Measurements from ENCODE around the gene CIDEA.

Gene CIDEA

GRCh38 chr18:12281861-12282260 is 27.7 kb downstream of the CIDEA start:
- Histone ChIP-seq H3K9me3 (no peaks in the 10 kb centered on the region), H3K4me1 (ENCODE audit: control insufficient read depth in 1 of 2, insufficient read depth in 1 of 2, low read depth in 1 of 2, low read length in 1 of 2) (peaks cover 0 to 3% of the 10 kb centered on the region in 2 experiments), H3K4me3 (ENCODE audit: low read depth in 1 of 2, low read length in 1 of 2) (no peak overlapping the region), H3K27ac (no peak overlapping the region), H3K36me3 (no peaks in the 10 kb centered on the region), H3K27me3 (peaks cover 51% of the 10 kb centered on the region)
- TF ChIP-seq, protein P1, sequence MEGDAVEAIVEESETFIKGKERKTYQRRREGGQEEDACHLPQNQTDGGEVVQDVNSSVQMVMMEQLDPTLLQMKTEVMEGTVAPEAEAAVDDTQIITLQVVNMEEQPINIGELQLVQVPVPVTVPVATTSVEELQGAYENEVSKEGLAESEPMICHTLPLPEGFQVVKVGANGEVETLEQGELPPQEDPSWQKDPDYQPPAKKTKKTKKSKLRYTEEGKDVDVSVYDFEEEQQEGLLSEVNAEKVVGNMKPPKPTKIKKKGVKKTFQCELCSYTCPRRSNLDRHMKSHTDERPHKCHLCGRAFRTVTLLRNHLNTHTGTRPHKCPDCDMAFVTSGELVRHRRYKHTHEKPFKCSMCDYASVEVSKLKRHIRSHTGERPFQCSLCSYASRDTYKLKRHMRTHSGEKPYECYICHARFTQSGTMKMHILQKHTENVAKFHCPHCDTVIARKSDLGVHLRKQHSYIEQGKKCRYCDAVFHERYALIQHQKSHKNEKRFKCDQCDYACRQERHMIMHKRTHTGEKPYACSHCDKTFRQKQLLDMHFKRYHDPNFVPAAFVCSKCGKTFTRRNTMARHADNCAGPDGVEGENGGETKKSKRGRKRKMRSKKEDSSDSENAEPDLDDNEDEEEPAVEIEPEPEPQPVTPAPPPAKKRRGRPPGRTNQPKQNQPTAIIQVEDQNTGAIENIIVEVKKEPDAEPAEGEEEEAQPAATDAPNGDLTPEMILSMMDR (IDR thresholded peaks at IDR 0.05), result no peak

- H3K27ac ChIP-seq, result no peak overlapping the region
- H3K4me1 ChIP-seq (ENCODE audit: control insufficient read depth in 1 of 2, insufficient read depth in 1 of 2, low read depth in 1 of 2, low read length in 1 of 2), result peaks cover 0 to 3% of the 10 kb centered on the region in 2 experiments
- H3K36me3 ChIP-seq, result no peaks in the 10 kb centered on the region
- H3K27me3 ChIP-seq, result peaks cover 57% of the 10 kb centered on the region
- no peaks in the 10 kb centered on the region for H3K9me3 ChIP-seq
- no peak overlapping the region for H3K4me3 ChIP-seq (ENCODE audit: low read depth in 1 of 2, low read length in 1 of 2)
- TF ChIP-seq, protein P1 (IDR thresholded peaks at IDR 0.05), result no peak
Measured at GRCh38 chr18:12282442-12283039, 28.4 kb downstream of the CIDEA start.

GRCh38 chr18:12283256-12283655 is 29.1 kb downstream of the CIDEA start:
- peaks cover 0 to 3% of the 10 kb centered on the region in 2 experiments for H3K4me1 ChIP-seq (ENCODE audit: control insufficient read depth in 1 of 2, insufficient read depth in 1 of 2, low read depth in 1 of 2, low read length in 1 of 2)
- TF ChIP-seq, protein P1 (IDR thresholded peaks at IDR 0.05), result no peak
- no peaks in the 10 kb centered on the region for H3K36me3 ChIP-seq
- peaks cover 65% of the 10 kb centered on the region for H3K27me3 ChIP-seq
- H3K9me3 ChIP-seq, result no peaks in the 10 kb centered on the region
- H3K27ac ChIP-seq, result no peak overlapping the region
- H3K4me3 ChIP-seq (ENCODE audit: low read depth in 1 of 2, low read length in 1 of 2), result no peak overlapping the region

GRCh38 chr18:12283666-12284065 is 29.5 kb downstream of the CIDEA start:
- Histone ChIP-seq H3K27ac (no peak overlapping the region), H3K4me3 (ENCODE audit: low read depth in 1 of 2, low read length in 1 of 2) (no peak overlapping the region), H3K27me3 (peaks cover 69% of the 10 kb centered on the region), H3K36me3 (no peaks in the 10 kb centered on the region), H3K4me1 (ENCODE audit: control insufficient read depth in 1 of 2, insufficient read depth in 1 of 2, low read depth in 1 of 2, low read length in 1 of 2) (peaks cover 0 to 3% of the 10 kb centered on the region in 2 experiments), H3K9me3 (no peaks in the 10 kb centered on the region)
- TF ChIP-seq, protein P1 (IDR thresholded peaks at IDR 0.05), result no peak

GRCh38 chr18:12287131-12287681 is 33.0 kb downstream of the CIDEA start:
- peaks cover 81% of the 10 kb centered on the region for H3K27me3 ChIP-seq
- TF ChIP-seq, protein P1 (IDR thresholded peaks at IDR 0.05), result no peak
- no peak overlapping the region for H3K27ac ChIP-seq
- H3K9me3 ChIP-seq, result no peaks in the 10 kb centered on the region
- no peaks in the 10 kb centered on the region for H3K36me3 ChIP-seq
- H3K4me1 ChIP-seq (ENCODE audit: control insufficient read depth in 1 of 2, insufficient read depth in 1 of 2, low read depth in 1 of 2, low read length in 1 of 2), result no peaks in the 10 kb centered on the region
- no peak overlapping the region for H3K4me3 ChIP-seq (ENCODE audit: low read depth in 1 of 2, low read length in 1 of 2)

Measured in neutrophil (primary cell).